Rectal smooth muscle tissue (tissue), 1 donor: ENCODE data around the gene BACH2.
"Not testable (repeated sequence)": the region's sequence is repeated elsewhere in the genome, so short reads cannot be mapped to it uniquely, and the experiment has no call there.

Source experiments
- H3K27ac ChIP-seq: one replicate; pipeline ENCODE4 v1.7.0; 2013; ENCODE audit warnings: low read depth, low read length, inconsistent platforms
- H3K27me3 ChIP-seq: one replicate; pipeline ENCODE4 v1.7.0; 2013; ENCODE audit warnings: low read length; ENCODE audit not compliant: control insufficient read depth, insufficient read depth
- H3K36me3 ChIP-seq: one replicate; pipeline ENCODE4 v1.7.0; 2013; ENCODE audit warnings: low read length; ENCODE audit not compliant: control insufficient read depth, insufficient read depth
- H3K4me1 ChIP-seq: one replicate; pipeline ENCODE4 v1.7.0; 2013; ENCODE audit warnings: low read length; ENCODE audit not compliant: control insufficient read depth, insufficient read depth
- H3K4me3 ChIP-seq: one replicate; pipeline ENCODE4 v1.7.0; 2013; ENCODE audit warnings: low read length
- H3K9ac ChIP-seq: one replicate; pipeline ENCODE4 v1.7.0; 2013; ENCODE audit warnings: low read length

Gene BACH2

GRCh38 chr6:89892577-89892976, 404.1 kb downstream of the BACH2 start:
- H3K27me3 ChIP-seq, H3K4me1 ChIP-seq, H3K4me3 ChIP-seq, H3K36me3 ChIP-seq, H3K27ac ChIP-seq, H3K9ac ChIP-seq: not testable (repeated sequence)

DNA sequence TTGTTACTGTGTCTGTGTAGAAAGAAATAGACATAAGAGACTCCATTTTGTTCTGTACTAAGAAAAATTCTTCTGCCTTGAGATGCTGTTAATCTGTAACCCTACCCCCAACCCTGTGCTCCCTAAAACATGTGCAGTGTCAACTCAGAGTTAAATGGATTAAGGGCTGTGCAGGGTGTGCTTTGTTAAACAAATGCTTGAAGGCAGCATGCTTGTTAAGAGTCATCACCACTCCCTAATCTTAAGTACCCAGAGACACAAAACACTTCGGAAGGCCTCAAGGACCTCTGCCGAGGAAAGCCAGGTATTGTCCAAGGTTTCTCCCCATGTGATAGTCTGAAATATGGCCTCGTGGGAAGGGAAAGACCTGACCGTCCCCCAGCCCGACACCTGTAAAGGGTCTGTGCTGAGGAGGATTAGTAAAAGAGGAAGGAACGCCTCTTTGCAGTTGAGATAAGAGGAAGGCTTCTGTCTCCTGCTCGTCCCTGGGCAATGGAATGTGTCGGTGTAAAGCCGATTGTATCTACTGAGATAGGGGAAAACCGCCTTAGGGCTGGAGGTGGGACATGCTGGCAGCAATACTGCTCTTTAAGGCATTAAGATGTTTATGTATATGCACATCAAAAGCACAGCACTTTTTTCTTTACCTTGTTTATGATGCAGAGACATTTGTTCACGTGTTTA, 405.7 kb downstream of the BACH2 start:
- not testable (repeated sequence) for H3K4me1 ChIP-seq, H3K4me3 ChIP-seq, H3K9ac ChIP-seq, H3K27ac ChIP-seq, H3K36me3 ChIP-seq, H3K27me3 ChIP-seq

- H3K27ac ChIP-seq, result no peak overlapping the region
- no peaks in the 10 kb centered on the region for H3K36me3 ChIP-seq
- H3K9ac ChIP-seq, result no peak overlapping the region
- no peaks in the 10 kb centered on the region for H3K4me1 ChIP-seq
- no peak overlapping the region for H3K4me3 ChIP-seq
- H3K27me3 ChIP-seq, result no peaks in the 10 kb centered on the region
Observed at GRCh38 chr6:89888871-89889270, 407.8 kb downstream of the BACH2 start.

- Histone ChIP-seq H3K36me3 (no peaks in the 10 kb centered on the region), H3K9ac (no peak overlapping the region), H3K4me1 (no peaks in the 10 kb centered on the region), H3K27me3 (no peaks in the 10 kb centered on the region), H3K27ac (no peak overlapping the region), H3K4me3 (no peak overlapping the region)
Observed at GRCh38 chr6:89888138-89888514, 408.5 kb downstream of the BACH2 start.

- Histone ChIP-seq H3K4me3 (no peak overlapping the region), H3K27me3 (no peaks in the 10 kb centered on the region), H3K36me3 (no peaks in the 10 kb centered on the region), H3K9ac (no peak overlapping the region), H3K4me1 (no peaks in the 10 kb centered on the region), H3K27ac (no peak overlapping the region)
Observed at GRCh38 chr6:89887452-89888137, 409.0 kb downstream of the BACH2 start.

GRCh38 chr6:89886378-89887120, 410.1 kb downstream of the BACH2 start:
- Histone ChIP-seq H3K27me3 (no peaks in the 10 kb centered on the region), H3K9ac (no peak overlapping the region), H3K4me3 (no peak overlapping the region), H3K36me3 (no peaks in the 10 kb centered on the region), H3K27ac (no peak overlapping the region), H3K4me1 (no peaks in the 10 kb centered on the region)
